ENCODE data around the gene PLEKHM2. TPM values are rescaled to one million over a fixed set of nuclear protein-coding genes. Genes with fewer than 3 reads are reported as not detected.

The PLEKHM2 gene
- total RNA-seq, 1 experiment from 2014 or later, result 45.9 TPM

GRCh38 chr1:15727424-15727823 lies 43.3 kb downstream of the PLEKHM2 start:
- Histone ChIP-seq H3K4ac (ENCODE audit: low read depth, low read length) (no peak overlapping the region), H2BK12ac (ENCODE audit: insufficient read length, low read depth, low read length) (no peak overlapping the region), H4K8ac (replicated peaks; ENCODE audit: insufficient read length, low read depth, low read length) (no peak overlapping the region), H2BK20ac (ENCODE audit: low read depth, low read length, poor library complexity, severe bottlenecking) (no peak overlapping the region), H2BK15ac (ENCODE audit: low read depth, low read length) (no peak overlapping the region), H3K4me1 (ENCODE audit: insufficient read depth, low read length) (no peaks in the 10 kb centered on the region), H3K27ac (ENCODE audit: insufficient read length, low read depth, low read length) (no peak overlapping the region), H4K91ac (ENCODE audit: insufficient read length, low read depth, low read length) (no peak overlapping the region), H3K9me3 (ENCODE audit: control insufficient read depth, low read depth, low read length) (no peaks in the 10 kb centered on the region), H3K56ac (ENCODE audit: insufficient read length, low read depth, low read length) (no peak overlapping the region), H3K9ac (ENCODE audit: extremely low read depth, insufficient read length, low read length) (no peak overlapping the region), H3T11ph (ENCODE audit: low read length) (no peak overlapping the region), H3K79me1 (ENCODE audit: insufficient read depth, low read depth, low read length, poor library complexity, severe bottlenecking) (no peaks in the 10 kb centered on the region), H4K5ac (ENCODE audit: insufficient read length, low read depth, low read length) (no peak overlapping the region), H3K4me2 (ENCODE audit: insufficient read depth, insufficient read length, low read length) (no peak overlapping the region), H3K27me3 (ENCODE audit: insufficient read depth, low read length) (no peaks in the 10 kb centered on the region), H3K18ac (ENCODE audit: insufficient read length, low read depth, low read length) (no peak overlapping the region), H4K20me1 (ENCODE audit: control insufficient read depth, insufficient read depth, insufficient read length) (no peaks in the 10 kb centered on the region), H3K23ac (ENCODE audit: insufficient read length, low read depth, low read length) (no peak overlapping the region), H3K23me2 (ENCODE audit: insufficient read length, low read depth, low read length, poor library complexity, severe bottlenecking) (no peaks in the 10 kb centered on the region), H2BK5ac (ENCODE audit: insufficient read length, low read length) (no peak overlapping the region), H2BK120ac (ENCODE audit: low read depth, low read length, poor library complexity, severe bottlenecking) (no peak overlapping the region), H2AFZ (ENCODE audit: low read length) (no peak overlapping the region), H2AK5ac (ENCODE audit: insufficient read length, low read length) (no peak overlapping the region), H3K79me2 (ENCODE audit: insufficient read depth, low read length) (no peaks in the 10 kb centered on the region), H3K14ac (ENCODE audit: insufficient read depth, low read length) (no peak overlapping the region; the same call in 1 of the 2 replicates)
- no peaks in the 10 kb centered on the region for H3K27me3 Mint-ChIP-seq (ENCODE audit: low read depth)
- H3K4me1 Mint-ChIP-seq, result 0 out of 4 replicates have a peak, but pooled peaks cover 0 to 3% of the 10 kb centered on the region in 2 experiments
- H3K27ac Mint-ChIP-seq, result no peak overlapping the region; a peak in 1 of 7 replicates
- no CpG with 5 or more reads among the region's 13 CpGs for WGBS (ENCODE audit: extremely low coverage, insufficient read length, low lambda C conversion rate)
- H3K4me3 Mint-ChIP-seq, result no peak overlapping the region
- no peak for TF ChIP-seq CTCF (conservative IDR thresholded peaks at IDR 0.05)
- DNase-seq, result no peak
- H3K9me3 Mint-ChIP-seq, result no peaks in the 10 kb centered on the region
- peaks cover 16 to 50% (median 40%) of the 10 kb centered on the region in 3 experiments; a peak in 6 of 7 replicates for H3K36me3 Mint-ChIP-seq (ENCODE audit: insufficient read depth in 1 of 3, low read depth in 3 of 3)
